HG03039 (cell line): Measurements from ENCODE around the gene SNRPD2.
"Not testable (repeated sequence)": the region's sequence is repeated elsewhere in the genome, so short reads cannot be mapped to it uniquely, and the experiment has no call there.

Source experiments
- ATAC-seq: cut with Tn5 transposase; IDR thresholded peaks from one replicate; pipeline ENCODE4 v1.9.1; 2021; ENCODE audit warnings: mild to moderate bottlenecking, moderate library complexity; ENCODE audit not compliant: unreplicated experiment

Gene SNRPD2

DNA sequence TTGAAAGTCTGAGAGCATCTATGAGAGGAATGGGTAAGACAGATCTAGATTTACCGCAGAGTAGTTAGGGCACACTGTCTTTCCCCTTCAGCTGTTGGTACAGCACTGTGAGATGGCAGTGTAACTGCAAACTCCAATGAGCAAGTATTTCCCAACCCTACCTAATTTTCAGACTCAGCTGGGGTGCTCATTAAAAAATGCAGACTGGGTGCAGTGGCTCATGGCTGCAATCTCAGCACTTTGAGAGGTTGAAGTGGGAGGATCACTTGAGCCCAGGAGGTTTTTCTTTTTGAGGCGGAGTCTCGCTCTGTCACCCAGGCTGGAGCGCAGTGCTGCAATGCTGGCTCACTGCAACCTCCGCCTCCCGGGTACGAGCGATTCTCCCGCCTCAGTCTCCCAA lies 13.4 kb upstream of the SNRPD2 start:
- no peak for ATAC-seq

GRCh38 chr19:45701676-45702075 lies 9.9 kb upstream of the SNRPD2 start:
- no peak for ATAC-seq

GRCh38 chr19:45693106-45693788 lies 1.5 kb upstream of the SNRPD2 start:
- no peak for ATAC-seq

DNA sequence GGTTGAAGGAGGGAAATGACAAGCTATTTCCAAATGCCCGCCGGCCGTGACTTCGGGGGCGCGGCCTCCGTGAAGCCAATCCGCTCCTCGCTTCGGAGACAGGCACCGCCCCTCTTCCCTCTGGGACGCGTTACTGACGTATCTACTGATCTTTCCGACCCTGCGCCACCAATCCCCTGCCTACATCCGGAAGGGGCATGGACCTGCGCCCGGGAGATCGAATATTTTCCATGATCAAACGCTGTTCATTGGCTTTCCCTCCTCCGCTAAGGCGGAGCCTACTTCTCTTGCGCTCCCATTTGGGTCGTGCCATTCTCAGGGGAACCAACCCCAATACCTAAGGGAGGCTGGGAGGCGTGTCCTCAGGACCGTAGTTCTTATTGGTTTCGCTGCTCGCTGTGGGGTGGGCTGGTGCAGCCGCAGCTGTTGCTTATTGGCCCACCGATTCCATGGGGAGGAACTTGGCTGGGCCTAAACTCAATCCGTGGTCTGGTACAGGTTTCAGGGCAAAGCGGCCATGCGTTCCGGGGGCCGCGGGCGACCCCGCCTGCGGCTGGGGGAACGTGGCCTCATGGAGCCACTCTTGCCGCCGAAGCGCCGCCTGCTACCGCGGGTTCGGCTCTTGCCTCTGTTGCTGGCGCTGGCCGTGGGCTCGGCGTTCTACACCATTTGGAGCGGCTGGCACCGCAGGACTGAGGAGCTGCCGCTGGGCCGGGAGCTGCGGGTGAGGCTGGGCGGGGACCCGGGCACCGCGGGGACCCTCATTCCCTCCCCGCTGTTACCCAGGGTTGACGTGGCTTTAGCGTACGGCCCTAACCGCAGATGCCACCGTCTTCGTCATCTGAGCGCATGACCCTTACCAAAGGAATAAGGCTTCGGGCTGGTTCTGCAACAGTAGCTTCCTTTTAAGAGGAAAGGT lies 693 bp upstream of the SNRPD2 start, which contains the start of gene QPCTL:
Gene QPCTL (plus strand): TSS at position 480 of the 919 bp plus-strand sequence. CDS start 38 bp downstream, at position 518.
- peak; percentile 80 for ATAC-seq

GRCh38 chr19:45687599-45687998 lies 4.2 kb downstream of the SNRPD2 start:
- ATAC-seq, result no peak

DNA sequence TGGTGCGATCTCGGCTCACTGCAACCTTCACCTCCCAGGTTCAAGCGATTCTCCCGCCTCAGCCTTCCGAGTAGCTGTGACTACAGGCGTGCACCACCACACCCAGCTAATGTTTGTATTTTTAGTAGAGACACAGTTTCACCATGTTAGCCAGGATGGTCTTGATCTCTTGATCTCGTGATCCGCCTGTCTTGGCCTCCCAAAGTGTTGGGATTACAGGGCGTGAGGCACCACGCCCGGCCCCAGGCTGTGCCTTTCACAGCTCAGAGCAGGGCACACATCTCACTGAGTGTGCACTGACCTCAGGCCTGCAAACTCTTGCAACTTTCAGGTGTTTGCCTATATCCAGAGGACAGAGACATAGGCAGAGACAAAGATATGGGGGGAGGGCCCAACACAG lies 6.7 kb downstream of the SNRPD2 start:
- ATAC-seq, result not testable (repeated sequence)

DNA sequence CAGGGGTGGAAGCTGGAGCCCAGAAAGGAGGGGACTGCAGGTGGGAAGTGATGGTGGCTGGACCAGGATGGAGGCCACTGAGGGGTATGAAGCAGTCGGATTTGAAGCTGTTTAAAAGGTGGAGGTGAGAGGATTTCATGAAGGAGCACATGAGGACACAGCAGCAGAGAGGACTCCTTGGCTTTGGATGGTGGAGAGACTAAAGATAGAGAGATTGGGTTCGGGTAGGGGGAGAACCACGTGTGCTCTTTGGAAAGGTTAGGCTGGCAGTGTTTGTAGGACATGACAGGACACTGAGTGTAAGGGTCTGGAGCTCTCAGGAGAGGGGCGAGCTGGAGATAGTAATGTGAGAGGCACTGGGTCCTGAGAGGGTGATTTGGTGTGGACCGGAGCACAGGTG lies 8.8 kb downstream of the SNRPD2 start:
- no peak for ATAC-seq

DNA sequence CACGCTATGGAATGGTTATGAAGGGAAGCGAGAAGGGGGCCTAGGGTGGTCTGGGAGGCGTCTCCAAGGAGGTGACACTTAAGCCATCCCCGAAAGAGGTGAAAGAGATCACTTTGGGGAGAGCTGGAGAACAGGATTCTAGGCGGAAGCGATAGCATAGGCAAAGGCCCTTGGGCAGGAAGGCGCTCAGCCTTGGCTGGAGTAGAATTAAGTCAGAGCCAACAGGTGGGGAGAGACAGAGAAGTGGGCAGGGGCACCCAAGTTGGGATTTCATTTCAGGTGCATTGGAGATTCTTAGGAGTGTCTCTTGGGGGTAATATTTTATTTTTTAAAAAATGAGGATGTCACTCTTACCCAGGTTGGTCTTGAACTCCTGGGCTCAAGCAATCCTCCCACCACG lies 9.6 kb downstream of the SNRPD2 start:
- ATAC-seq, result no peak

DNA sequence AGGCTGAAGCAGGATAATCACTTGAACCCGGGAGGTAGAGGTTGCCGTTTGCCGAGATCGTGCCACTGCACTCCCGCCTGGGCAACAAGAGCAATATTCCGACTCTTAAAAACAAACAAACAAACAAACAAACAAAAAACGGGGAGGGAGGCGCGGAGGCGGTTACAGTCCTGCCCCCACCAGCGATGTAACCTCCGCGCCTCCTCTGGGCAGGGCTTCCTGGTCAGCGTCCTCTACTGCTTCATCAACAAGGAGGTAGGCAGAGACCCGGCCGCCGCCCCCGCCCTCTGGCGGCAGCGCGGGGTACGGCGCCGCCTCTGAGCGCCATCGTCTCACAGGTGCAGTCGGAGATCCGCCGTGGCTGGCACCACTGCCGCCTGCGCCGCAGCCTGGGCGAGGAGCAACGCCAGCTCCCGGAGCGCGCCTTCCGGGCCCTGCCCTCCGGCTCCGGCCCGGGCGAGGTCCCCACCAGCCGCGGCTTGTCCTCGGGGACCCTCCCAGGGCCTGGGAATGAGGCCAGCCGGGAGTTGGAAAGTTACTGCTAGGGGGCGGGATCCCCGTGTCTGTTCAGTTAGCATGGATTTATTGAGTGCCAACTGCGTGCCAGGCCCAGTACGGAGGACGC lies 10.2 kb downstream of the SNRPD2 start:
- peak; percentile 72 for ATAC-seq

GRCh38 chr19:45677351-45678230 lies 14.2 kb downstream of the SNRPD2 start:
- ATAC-seq, result no peak

DNA sequence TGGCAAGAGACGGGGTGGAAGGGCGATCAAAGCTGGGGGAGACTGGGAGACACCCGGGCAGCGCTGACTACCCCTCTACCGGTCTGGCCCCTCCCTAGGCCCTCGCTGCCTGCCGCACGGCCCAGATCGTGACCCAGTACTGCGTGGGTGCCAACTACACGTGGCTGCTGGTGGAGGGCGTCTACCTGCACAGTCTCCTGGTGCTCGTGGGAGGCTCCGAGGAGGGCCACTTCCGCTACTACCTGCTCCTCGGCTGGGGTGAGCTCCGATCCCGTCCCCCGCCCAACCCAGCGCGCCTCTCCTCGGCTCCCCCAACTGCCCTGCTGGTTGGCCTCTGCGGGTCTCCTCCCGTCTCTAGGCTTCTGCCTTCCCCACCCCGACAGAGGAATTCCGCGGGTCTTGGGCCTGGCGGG lies 14.9 kb downstream of the SNRPD2 start:
- no peak for ATAC-seq

DNA sequence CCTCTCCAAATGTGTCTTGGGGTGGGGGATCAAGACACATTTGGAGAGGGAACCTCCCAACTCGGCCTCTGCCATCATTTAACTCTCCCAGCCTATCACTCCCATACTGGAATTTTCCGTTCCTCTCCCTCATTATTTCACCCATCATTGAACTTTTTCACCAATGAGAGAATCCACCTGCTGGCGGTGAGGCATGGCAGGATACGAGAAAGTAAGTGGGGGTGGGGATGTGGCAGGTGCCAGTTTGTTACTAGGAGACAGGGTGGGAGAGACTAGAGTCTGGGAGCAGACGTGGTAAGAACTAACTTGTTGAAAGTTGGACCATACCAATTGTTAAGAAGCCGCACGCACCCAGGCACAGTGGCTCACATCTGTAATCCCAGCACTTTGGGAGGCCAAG lies 16.8 kb downstream of the SNRPD2 start:
- ATAC-seq, result no peak

GRCh38 chr19:45670670-45671453 lies 20.9 kb downstream of the SNRPD2 start:
- ATAC-seq, result no peak

DNA sequence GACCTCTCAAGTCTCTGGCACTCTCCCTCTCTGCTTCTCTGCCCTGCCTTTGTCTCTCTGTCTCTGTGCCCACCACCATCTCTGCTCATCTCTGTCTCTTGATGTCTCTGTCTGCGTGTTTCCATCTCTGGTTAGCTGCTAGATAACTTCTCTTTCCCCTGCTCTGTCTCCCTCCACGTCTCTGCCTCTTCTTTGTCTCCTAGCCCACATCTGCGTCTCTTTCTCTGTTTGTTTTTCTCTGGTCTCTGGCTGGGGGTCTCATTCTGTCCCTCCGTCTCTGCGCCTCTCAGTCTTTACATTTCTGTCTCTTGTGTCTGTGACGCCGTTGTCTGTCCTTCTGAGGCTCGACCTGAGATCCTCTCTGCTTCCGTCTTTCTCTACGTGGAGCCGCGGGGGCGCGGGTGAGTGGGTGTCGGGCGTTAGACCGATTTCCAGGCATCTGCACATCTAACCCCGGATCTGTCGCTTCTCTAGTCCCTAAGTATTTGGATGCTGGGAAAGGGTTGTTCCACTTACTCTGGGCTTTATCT lies 23.3 kb downstream of the SNRPD2 start:
- ATAC-seq, result no peak

- ATAC-seq, result no peak
These were observed 24.0 kb downstream of the SNRPD2 start, which contains the start of gene GIPR for GRCh38 chr19:45667620-45668341. TSS of gene GIPR (plus strand) at chr19:45668221. CDS start at chr19:45669521, 1,300 bp downstream.

- no peak for ATAC-seq
These were observed 27.2 kb downstream of the SNRPD2 start for GRCh38 chr19:45664575-45664974.

DNA sequence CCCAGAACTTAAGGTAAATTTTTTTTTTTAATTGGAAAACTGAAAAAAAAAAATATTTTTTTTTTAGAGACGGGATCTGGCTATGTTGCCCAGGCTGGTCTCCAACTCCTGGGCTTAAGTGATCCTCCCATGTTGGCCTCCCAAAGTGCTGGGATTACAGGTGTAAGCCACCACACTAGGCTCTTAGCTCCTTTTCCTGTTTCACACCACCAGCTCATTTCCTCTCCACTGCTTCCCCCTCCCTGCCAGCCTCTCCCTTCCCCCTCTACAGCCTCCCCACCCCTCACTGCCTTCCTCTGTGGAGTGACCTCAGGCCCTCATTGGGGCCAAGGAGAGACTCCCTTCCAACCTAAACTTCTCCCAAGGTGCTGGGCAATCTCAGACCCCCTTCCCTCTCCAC lies 28.0 kb downstream of the SNRPD2 start:
- no peak for ATAC-seq

- no peak for ATAC-seq
These were observed 31.1 kb downstream of the SNRPD2 start for GRCh38 chr19:45660636-45661035.
